Stimulated activated CD8-positive, alpha-beta memory T cell treated with anti-CD3 and anti-CD28 coated beads, Interleukin-7, amount 100 ng/mL, for 24 hours (primary cell): Measurements from ENCODE around the gene NT5DC4.

Source experiments
- DNase-seq: peaks from one replicate; pipeline ENCODE4 v3.0.0-alpha.2; 2020; ENCODE audit warnings: low read depth

The NT5DC4 gene

GRCh38 chr2:112784199-112785189, 63.7 kb downstream of the NT5DC4 start, which contains the start of gene IL1A:
Gene IL1A (minus strand): TSS chr2:112784493. CDS start chr2:112783770, 723 bp downstream.
- DNase-seq = no peak

DNA sequence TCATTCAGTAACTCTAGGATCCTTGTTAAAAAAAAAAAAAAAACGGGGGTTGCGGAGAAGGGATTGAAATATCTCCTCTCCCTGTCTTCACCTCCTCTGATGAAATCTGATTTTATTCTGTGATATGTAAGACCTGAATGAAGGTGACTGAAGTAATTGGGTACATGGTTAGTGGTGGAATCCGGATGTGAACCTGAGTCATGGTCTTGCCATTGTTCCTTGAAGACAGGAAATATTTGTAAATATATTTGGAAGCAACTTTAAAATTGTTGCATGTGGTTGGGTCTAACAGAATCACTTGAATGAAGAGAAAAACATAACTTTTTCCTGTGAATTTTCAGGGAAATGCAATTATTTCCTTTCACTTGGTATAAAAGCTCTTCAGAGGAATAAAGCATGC, 66.5 kb downstream of the NT5DC4 start:
- DNase-seq = no peak

DNA sequence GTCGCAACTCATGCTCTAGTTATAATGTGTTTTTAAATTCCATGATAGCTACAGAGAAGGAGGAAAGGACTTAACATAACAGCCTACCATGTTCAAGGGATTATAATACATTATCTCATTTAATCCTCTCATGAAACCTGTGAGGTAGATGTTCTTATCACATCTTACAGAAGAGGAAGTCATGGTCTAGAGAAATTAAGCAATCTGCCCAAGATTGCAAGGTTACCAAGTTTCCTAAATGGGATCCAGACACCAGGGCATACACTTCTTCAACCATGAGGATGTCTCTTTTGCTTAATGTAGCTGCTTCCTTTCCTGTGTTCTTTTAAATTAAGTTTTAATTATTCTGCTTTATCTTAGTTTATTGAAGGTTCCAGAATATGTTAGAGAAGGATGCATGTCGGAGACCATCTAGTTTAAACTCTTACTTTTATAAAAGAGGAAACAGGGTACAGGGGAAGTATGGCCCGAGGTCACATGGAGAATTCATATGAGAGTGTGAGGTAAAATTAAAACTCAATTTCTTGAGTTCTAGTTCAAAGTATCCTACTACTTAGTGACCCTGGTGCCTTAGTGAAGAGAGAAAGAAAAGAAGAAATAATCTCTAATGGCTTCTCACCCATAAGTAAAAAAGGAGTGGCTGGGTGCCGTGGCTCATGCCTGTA, 67.0 kb downstream of the NT5DC4 start:
- DNase-seq = no peak

GRCh38 chr2:112788653-112789052, 67.8 kb downstream of the NT5DC4 start:
- no peak for DNase-seq
